ENCODE measurements around the gene SP6.

The SP6 gene

GRCh38 chr17:47836601-47837000, 14.4 kb downstream of the SP6 start:
- no peak for DNase-seq (ENCODE audit: low spot score)

- DNase-seq (ENCODE audit: low spot score) = no peak
Observed at GRCh38 chr17:47834756-47835155, 16.2 kb downstream of the SP6 start.

GRCh38 chr17:47831934-47832327, 19.0 kb downstream of the SP6 start:
- peak; percentile 22 for DNase-seq (ENCODE audit: low spot score)

GRCh38 chr17:47831003-47831933, 19.7 kb downstream of the SP6 start, which contains the start of the genes LRRC46 and MRPL10:
LRRC46 (plus strand) TSS chr17:47831670; CDS start chr17:47831990, 320 bp downstream.
MRPL10 (minus strand) TSS chr17:47831541; CDS start chr17:47831511, 30 bp downstream.
- peak; percentile 95 for DNase-seq (ENCODE audit: low spot score)

- DNase-seq (ENCODE audit: low spot score) = no peak
Observed at GRCh38 chr17:47830396-47831002, 20.5 kb downstream of the SP6 start.

GRCh38 chr17:47829870-47830269, 21.1 kb downstream of the SP6 start:
- no peak for DNase-seq (ENCODE audit: low spot score)

- no peak for DNase-seq (ENCODE audit: low spot score)
Observed at GRCh38 chr17:47823519-47823918, 27.4 kb downstream of the SP6 start.

- DNase-seq (ENCODE audit: low spot score) = no peak
Observed at GRCh38 chr17:47822785-47823184, 28.2 kb downstream of the SP6 start.

- peak; percentile 95 for DNase-seq (ENCODE audit: low spot score)
Observed at GRCh38 chr17:47821424-47822391, 29.3 kb downstream of the SP6 start, which contains the start of gene OSBPL7. OSBPL7 (minus strand) TSS chr17:47821794; CDS start chr17:47820278, 1,516 bp downstream.

GRCh38 chr17:47821031-47821423, 29.9 kb downstream of the SP6 start:
- no peak for DNase-seq (ENCODE audit: low spot score)

- DNase-seq (ENCODE audit: low spot score) = no peak
Observed at GRCh38 chr17:47820033-47820789, 30.8 kb downstream of the SP6 start.

GRCh38 chr17:47819475-47819874, 31.5 kb downstream of the SP6 start:
- no peak for DNase-seq (ENCODE audit: low spot score)

- DNase-seq (ENCODE audit: low spot score) = no peak
Observed at GRCh38 chr17:47818002-47818695, 32.8 kb downstream of the SP6 start.

- DNase-seq (ENCODE audit: low spot score) = no peak
Observed at GRCh38 chr17:47816947-47817346, 34.0 kb downstream of the SP6 start.

GRCh38 chr17:47816111-47816735, 34.7 kb downstream of the SP6 start:
- DNase-seq (ENCODE audit: low spot score) = no peak

GRCh38 chr17:47815106-47815918, 35.7 kb downstream of the SP6 start:
- DNase-seq (ENCODE audit: low spot score) = no peak

- DNase-seq (ENCODE audit: low spot score) = no peak
Observed at GRCh38 chr17:47813512-47814031, 37.4 kb downstream of the SP6 start.

GRCh38 chr17:47813077-47813476, 37.9 kb downstream of the SP6 start:
- no peak for DNase-seq (ENCODE audit: low spot score)

All from RKO (cell line).